Activated CD4-positive, alpha-beta T cell treated with anti-CD3 and anti-CD28 coated beads, Interleukin-2, amount 50 U/mL, for 24 hours (primary cell): ENCODE measurements around the gene SFXN2.
"Not testable (repeated sequence)": the region's sequence is repeated elsewhere in the genome, so short reads cannot be mapped to it uniquely, and the experiment has no call there.

ENCODE experiments used
- DNase-seq, 2 donors: peaks; one replicate each; pipeline ENCODE4 v3.0.0-alpha.2; 2020; ENCODE audit warnings: low read depth in 1 of 2, low spot score in 1 of 2

SFXN2 gene

DNA sequence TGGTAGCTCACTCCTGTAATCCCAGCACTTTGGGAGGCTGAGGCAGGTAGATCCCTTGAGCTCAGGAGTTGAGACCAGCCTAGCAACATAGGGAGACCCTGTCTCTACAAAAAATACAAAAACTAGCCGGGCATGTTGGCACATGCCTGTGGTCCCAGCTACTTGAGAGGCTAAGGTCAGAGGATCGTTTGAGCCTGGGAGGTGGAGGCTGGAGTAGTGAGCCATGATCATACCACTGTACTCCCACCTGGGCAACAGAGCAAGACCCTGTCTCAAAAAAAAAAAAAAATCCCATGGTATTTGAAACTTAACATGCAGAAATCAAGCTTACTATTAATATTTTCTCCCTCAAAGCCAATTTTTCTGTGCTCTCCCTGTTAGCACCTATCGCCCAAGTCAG, 5.9 kb downstream of the SFXN2 start:
- DNase-seq, result no peak

DNA sequence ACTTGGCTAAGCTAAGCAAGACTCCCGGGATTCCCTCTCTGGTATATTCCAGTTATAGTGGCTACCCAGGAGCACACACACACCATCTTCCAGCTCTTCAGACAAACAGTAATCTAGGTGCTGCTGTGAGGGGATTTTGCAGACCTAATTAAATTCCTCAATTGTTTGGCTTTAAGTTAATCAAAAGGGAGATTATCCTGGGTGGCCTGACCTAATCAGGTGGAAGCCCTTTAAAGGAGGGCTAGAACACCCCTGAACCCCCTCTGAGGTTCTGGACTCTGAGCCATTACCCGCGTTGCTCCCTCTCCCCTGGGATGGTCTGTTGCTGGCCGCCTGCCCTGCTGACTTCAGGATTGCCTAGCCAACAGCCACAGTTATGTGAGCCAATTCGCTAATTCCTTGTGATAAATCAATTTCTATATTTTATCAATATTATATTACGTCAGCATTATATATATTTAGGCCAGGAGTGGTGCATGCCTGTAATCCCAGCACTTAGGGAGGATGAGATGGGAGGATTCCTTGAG, 6.4 kb downstream of the SFXN2 start:
- no peak for DNase-seq

DNA sequence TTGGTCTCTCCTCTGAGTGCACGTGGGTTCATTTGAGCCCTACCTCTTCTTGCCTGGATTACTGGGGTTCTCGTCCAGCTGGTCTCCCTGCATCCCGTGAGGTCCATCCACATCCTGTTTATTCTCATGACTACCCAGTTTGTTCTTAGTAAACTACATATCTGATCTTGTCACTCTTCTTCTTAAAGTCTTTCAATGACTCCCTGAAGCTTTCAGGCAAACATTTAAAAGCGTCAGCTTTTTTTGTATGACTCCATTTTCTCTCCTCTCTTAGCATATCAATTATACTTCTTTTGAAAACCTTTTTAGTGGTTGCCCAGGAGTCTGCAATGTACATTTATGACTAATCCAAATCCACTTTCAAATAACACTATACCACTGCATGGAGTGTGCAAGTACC, 7.5 kb downstream of the SFXN2 start:
- no peak for DNase-seq

DNA sequence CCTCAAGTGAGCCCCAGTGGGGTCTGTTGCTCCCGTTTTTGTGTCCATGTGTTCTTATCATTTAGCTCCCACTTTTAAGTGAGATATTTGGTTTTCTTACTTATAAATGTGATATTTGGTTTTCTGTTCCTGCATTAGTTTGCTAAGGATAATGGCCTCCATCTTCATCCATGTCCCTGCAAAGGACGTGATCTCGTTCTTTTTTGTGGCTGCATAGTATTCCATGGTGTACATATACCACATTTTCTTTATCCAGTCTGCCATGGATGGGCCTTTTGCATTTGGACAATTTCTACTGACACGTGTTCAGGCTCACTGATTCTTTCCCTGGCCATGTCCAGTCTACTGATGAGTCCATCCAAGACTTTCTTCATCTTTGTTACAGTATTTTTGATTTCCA, 9.6 kb downstream of the SFXN2 start:
- DNase-seq, result no peak

- no peak for DNase-seq
These were observed 11.8 kb downstream of the SFXN2 start for GRCh38 chr10:102726274-102726673.

DNA sequence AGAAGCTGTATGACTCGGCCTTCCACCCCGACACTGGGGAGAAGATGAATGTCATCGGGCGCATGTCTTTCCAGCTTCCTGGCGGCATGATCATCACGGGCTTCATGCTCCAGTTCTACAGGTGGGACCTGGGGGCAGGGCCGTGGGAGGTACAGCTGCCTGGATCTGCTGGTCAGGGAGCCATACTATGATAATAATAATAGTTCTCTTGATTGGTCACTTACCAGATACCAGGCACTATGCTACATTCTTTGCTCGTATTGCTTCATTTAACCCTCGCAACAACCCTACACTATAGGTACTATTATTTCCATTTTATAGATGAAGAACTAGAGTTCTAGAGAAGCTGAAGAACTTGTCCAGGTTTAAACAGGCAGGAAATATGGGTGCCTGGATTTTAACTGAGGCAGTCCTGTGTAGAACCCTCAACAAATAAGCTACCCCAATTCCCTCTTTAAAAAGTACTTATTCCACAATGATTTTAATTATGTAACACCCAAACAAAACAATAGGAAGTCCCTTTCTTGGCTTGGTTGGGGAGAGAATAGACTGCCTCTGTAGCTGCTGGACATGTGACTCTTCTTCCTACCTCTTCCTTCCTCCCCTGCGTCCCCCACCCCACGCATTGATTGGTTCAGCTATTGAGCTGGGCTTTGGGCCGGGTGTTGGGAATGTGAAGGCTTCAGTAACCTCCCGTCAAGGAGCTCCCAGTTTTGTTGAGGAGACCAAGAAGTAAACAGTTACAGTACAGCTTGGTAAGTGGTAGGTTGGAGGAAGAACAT, 12.8 kb downstream of the SFXN2 start:
- DNase-seq, result no peak

GRCh38 chr10:102729029-102730026, 14.9 kb downstream of the SFXN2 start:
- peak in 1 of 2 donors; percentile 28 for DNase-seq

- DNase-seq, result no peak
These were observed 16.9 kb downstream of the SFXN2 start for GRCh38 chr10:102731222-102731800.

- DNase-seq, result no peak
These were observed 18.2 kb downstream of the SFXN2 start for GRCh38 chr10:102732661-102733060.

DNA sequence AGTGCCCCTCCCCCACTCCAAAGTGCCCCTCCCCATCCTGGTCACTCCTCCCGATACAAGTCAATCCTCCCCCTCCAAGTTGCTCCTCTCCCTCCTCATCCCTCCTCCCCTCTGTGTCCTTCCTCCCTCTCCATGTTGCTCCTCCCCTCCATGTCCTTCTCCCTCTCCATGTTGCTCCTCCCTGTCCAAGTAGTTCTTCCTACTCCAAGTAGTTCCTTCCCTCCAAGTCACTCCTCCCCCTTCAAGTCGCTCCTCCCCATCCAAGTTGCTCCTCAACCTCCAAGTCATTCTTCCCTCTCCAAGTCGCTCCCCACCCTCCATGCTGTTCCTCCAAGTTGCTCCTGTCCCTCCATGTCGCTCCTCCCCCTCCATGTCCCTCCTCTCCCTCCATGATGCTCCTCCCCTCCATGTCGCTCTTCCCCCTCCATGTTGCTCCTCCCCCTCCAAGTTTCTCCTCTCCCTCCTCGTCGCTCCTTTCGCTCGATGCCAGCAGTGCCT, 20.7 kb downstream of the SFXN2 start:
- no peak for DNase-seq

GRCh38 chr10:102738692-102739121, 24.3 kb downstream of the SFXN2 start:
- no peak for DNase-seq

DNA sequence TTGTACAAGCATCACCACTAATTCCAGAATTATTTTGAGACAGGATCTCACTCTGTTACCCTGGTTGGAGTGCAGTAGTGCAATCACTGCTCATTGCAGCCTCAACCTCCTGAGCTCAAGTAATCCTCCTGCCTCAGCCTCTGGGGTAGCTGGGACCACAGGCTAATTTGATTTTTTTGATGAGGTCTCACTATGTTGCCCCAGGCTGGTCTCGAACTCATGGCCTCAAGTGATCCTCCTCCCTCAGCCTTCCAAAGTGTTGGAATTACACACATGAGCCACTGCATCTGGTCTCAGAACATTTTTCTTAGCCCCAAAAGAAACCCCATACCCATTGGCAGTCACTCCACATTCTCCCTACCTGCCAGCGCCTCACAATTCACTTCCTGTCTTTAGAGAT, 25.8 kb downstream of the SFXN2 start:
- no peak for DNase-seq

GRCh38 chr10:102741726-102742237, 27.3 kb downstream of the SFXN2 start:
- no peak for DNase-seq

DNA sequence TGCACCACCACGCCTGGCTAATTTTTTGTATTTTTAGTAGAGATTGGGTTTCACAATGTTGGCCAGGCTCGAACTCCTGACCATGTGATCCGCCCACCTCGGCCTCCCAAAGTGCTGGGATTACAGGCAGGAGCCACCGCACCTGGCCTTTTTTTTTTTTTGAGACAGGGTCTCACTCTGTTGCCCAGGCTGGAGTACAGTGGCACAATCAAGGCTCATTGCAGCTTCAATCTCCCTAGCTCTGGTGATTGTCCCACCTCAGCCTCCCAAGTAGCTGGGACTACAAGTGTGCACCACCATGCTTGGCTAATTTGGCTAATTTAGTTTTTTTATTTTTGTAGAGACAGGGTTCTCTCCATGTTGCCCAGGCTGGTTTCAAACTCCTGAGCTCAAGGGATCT, 27.9 kb downstream of the SFXN2 start:
- DNase-seq, result not testable (repeated sequence)

GRCh38 chr10:102743078-102743587, 28.7 kb downstream of the SFXN2 start:
- DNase-seq, result no peak

- peak; percentile 83 to 96 for DNase-seq
These were observed 29.3 kb downstream of the SFXN2 start, which contains the start of gene WBP1L for GRCh38 chr10:102743588-102744373. TSS of gene WBP1L (plus strand) at chr10:102743948. CDS start at chr10:102744054, 106 bp downstream.

- no peak for DNase-seq
These were observed 30.1 kb downstream of the SFXN2 start for GRCh38 chr10:102744374-102745051.

GRCh38 chr10:102745157-102745556, 30.7 kb downstream of the SFXN2 start:
- DNase-seq, result no peak

- DNase-seq, result no peak
These were observed 38.0 kb downstream of the SFXN2 start for GRCh38 chr10:102752266-102752930.
